K562 (cell line): ENCODE data around the gene NRXN3. TPM values are rescaled to one million over a fixed set of nuclear protein-coding genes. Genes with fewer than 3 reads are reported as not detected.

Source experiments
- ATAC-seq: fragments of 200-7000 bp; cut with Tn5 transposase; 3 replicates; pipeline ENCODE4 v1.9.1; 2020; ENCODE audit warnings: moderate library complexity
- BruUV-seq: library from RNA; stranded (reverse); fragments of 400-500 nt; replicated peaks from 2 replicates; lab custom pipeline; 2021; lab: Mats Ljungman, UMichigan
- CTCF ChIA-PET: fragments of 300-600 bp; formaldehyde crosslinking; extraction: SDS; loops from one replicate; lab custom pipeline; 2021; ENCODE audit warnings: low intra/inter-chr PET ratio; lab: Yijun Ruan, JAX
- POLR2A ChIA-PET: fragments of 300-600, 350-650 bp; sonication (Branson Sonifier 250); formaldehyde crosslinking; extraction: SDS; loops from one replicate; lab custom pipeline; 2021; ENCODE audit warnings: antibody characterized with exemption, inconsistent platforms; lab: Yijun Ruan, JAX
- DNase-seq, 4 experiments: peaks; one replicate each; pipeline versions ENCODE4 v3.0.0 to v3.0.0-alpha.2; 2011 to 2018; ENCODE audit warnings: low spot score in 3 of 4, mixed read lengths in 3 of 4; ENCODE audit errors: extremely low read depth in 1 of 4
- FAIRE-seq: peaks from 2 replicates; lab custom pipeline; 2011; peaks lifted over from hg19 to GRCh38; lab: Jason Lieb, UNC
- H2AFZ ChIP-seq: 2 replicates; pipeline ENCODE4 v1.6.0; 2011; ENCODE audit warnings: low read depth, low read length, control low read depth, inconsistent platforms
- H3K27ac ChIP-seq: fragments of 200-600 bp; 3 replicates; pipeline ENCODE4 v1.8.0; 2011; ENCODE audit warnings: low read depth, mild to moderate bottlenecking, control low read depth, inconsistent platforms, low read length, moderate library complexity, mixed read lengths; ENCODE audit errors: extremely low read depth
- H3K27me3 ChIP-seq, 2 experiments: fragments of 300-600 bp in 1 of 2; 2 replicates in 1 of 2; 3 replicates in 1 of 2; pipeline versions ENCODE4 v1.6.0 to v1.8.0; 2011; ENCODE audit warnings: inconsistent platforms in 2 of 2, low read length in 2 of 2, mild to moderate bottlenecking in 1 of 2, mixed read lengths in 1 of 2, moderate library complexity in 1 of 2; ENCODE audit not compliant: control insufficient read depth in 2 of 2, insufficient read depth in 2 of 2
- H3K36me3 ChIP-seq: fragments of 300-600 bp; 3 replicates; pipeline ENCODE4 v1.8.0; 2011; ENCODE audit warnings: mild to moderate bottlenecking, low read length, inconsistent platforms; ENCODE audit not compliant: control insufficient read depth, insufficient read depth
- H3K4me1 ChIP-seq, 2 experiments: fragments of 200-600 bp in 1 of 2; replicated peaks in 1 of 2; 2 replicates in 1 of 2; 3 replicates in 1 of 2; pipeline versions ENCODE4 v1.5.1 to v1.8.0; 2011; ENCODE audit warnings: inconsistent platforms in 2 of 2, low read length in 2 of 2, mild to moderate bottlenecking in 1 of 2, mixed read lengths in 1 of 2, moderate library complexity in 1 of 2; ENCODE audit not compliant: control insufficient read depth in 2 of 2, insufficient read depth in 2 of 2
- H3K4me2 ChIP-seq: 2 replicates; pipeline ENCODE4 v1.6.1; 2011; ENCODE audit warnings: low read length, control low read depth, inconsistent platforms, mixed read lengths; ENCODE audit not compliant: insufficient read depth
- H3K4me3 ChIP-seq: fragments of 200-600 bp; sonication (generic), shearing (Covaris generic); 2 replicates; pipeline ENCODE4 v1.5.1; 2016; ENCODE audit warnings: control low read depth, inconsistent platforms
- H3K79me2 ChIP-seq: fragments of 200-600 bp; 3 replicates; pipeline ENCODE4 v1.8.0; 2011; ENCODE audit warnings: low read length, inconsistent platforms; ENCODE audit not compliant: control insufficient read depth, insufficient read depth
- H3K9ac ChIP-seq, 2 experiments: 2 replicates each; pipeline versions ENCODE4 v1.6.0 to v1.6.1; 2011; ENCODE audit warnings: low read depth in 2 of 2, low read length in 2 of 2, control low read depth in 1 of 2, inconsistent platforms in 1 of 2, mild to moderate bottlenecking in 1 of 2, mixed read lengths in 1 of 2; ENCODE audit not compliant: insufficient read depth in 1 of 2
- H3K9me1 ChIP-seq: one replicate; pipeline ENCODE4 v1.6.0; 2011; ENCODE audit warnings: inconsistent platforms, mild to moderate bottlenecking, low read length, moderate library complexity; ENCODE audit not compliant: control insufficient read depth, insufficient read depth
- H3K9me3 ChIP-seq: replicated peaks from 2 replicates; pipeline ENCODE4 v1.5.1; 2011; ENCODE audit warnings: low read depth, low read length, inconsistent platforms; ENCODE audit not compliant: control insufficient read depth, insufficient read depth
- H4K20me1 ChIP-seq: replicated peaks from 2 replicates; pipeline ENCODE4 v1.6.1; 2011; ENCODE audit warnings: low read length, inconsistent platforms, mixed read lengths; ENCODE audit not compliant: control insufficient read depth, insufficient read depth
- ARID4B ChIP-seq: sonication (generic); formaldehyde crosslinking; IDR thresholded peaks from 2 replicates; pipeline ENCODE4 v1.8.0; 2022; ENCODE audit warnings: mild to moderate bottlenecking, missing genetic modification reagents
- CREBBP ChIP-seq: IDR thresholded peaks from one replicate; pipeline ENCODE4 v1.6.1; 2012; ENCODE audit warnings: low read depth, mild to moderate bottlenecking, control low read depth, inconsistent platforms, low read length
- TAF1 ChIP-seq: IDR thresholded peaks from 2 replicates; pipeline ENCODE4 v1.6.1; 2011; ENCODE audit warnings: mild to moderate bottlenecking, low read length, moderate library complexity; ENCODE audit not compliant: insufficient read depth, control insufficient read depth, severe bottlenecking; ENCODE audit errors: extremely low read depth
- ZBTB17 ChIP-seq: fragments of 450-650 bp; formaldehyde crosslinking; IDR thresholded peaks from 2 replicates; pipeline ENCODE4 v1.4.0; 2020; ENCODE audit warnings: mild to moderate bottlenecking
- ZMIZ1 ChIP-seq, 2 experiments: fragments of 150-350 bp in 1 of 2; IDR thresholded peaks; 2 replicates each; pipeline ENCODE4 v1.6.1; 2012 to 2016; ENCODE audit warnings: low read depth in 2 of 2, low read length in 2 of 2, mild to moderate bottlenecking in 1 of 2, moderate library complexity in 1 of 2
- WGBS: fragments of 100-300 bp; shearing (Covaris generic); methylation state at CpG from one replicate; pipeline ENCODE4 v1.1.6; 2016; ENCODE audit warnings: low coverage, mixed read lengths; ENCODE audit not compliant: insufficient coverage; ENCODE audit errors: missing lambda C conversion rate; 5-methylcytosine and 5-hydroxymethylcytosine counted together
- in situ Hi-C: fragments of 300-500 bp; cut with MboI; formaldehyde crosslinking; loops from 4 replicates; pipeline ENCODE4 v1.15.0; 2018; ENCODE audit warnings: inconsistent platforms, mixed read lengths
- intact Hi-C: fragments of 100-400 bp; cut with micrococcal nuclease; formaldehyde crosslinking; loops from 2 replicates; pipeline ENCODE4 v1.14.2; 2022
- polyA plus RNA-seq, 8 experiments: library from polyadenylated mRNA; depleted of rRNA in 4 of 8; stranded (reverse) in 5 of 8; unstranded in 3 of 8; fragments of >200 nt; fragmentation: Nextera tagmentation in 2 of 8; fragmentation: Illumina TruSeq in 1 of 8; extraction: Ambion mirVana in 2 of 8; extraction: Trizol in 1 of 8; gene quantifications; 2 replicates each; pipeline versions ENCODE4 v1.2.1 to v1.2.3, GENCODE V29; 2011 to 2014; ENCODE audit warnings: inconsistent platforms in 1 of 8, missing spikeins in 1 of 8
- total RNA-seq, 7 experiments: library from RNA; depleted of rRNA in 6 of 7; stranded (reverse); fragments of >200 nt in 6 of 7; fragmentation: Illumina TruSeq in 2 of 7; extraction: Trizol in 2 of 7; gene quantifications; 2 replicates each; pipeline versions ENCODE4 v1.2.1 to v1.2.3, GENCODE V29; 2011 to 2021; ENCODE audit warnings: low replicate concordance in 1 of 7
- TF ChIP-seq, protein P1 (sequence below): fragments of 250-450 bp; sonication (Bioruptor Pico); IDR thresholded peaks from 2 replicates; pipeline ENCODE4 v1.4.0; 2020; ENCODE audit warnings: mild to moderate bottlenecking, moderate library complexity
- TF ChIP-seq, protein P2 (sequence below): fragments of 250-450 bp; sonication (Bioruptor Pico); IDR thresholded peaks from 2 replicates; pipeline ENCODE4 v1.5.0; 2020; ENCODE audit warnings: mild to moderate bottlenecking, borderline replicate concordance

NRXN3 gene
- total and polyA plus RNA-seq, 9 of the 15 experiments (the other 6 are each of a cell fraction or from before 2014, with no cell fraction given), result 0.09 TPM; not detected in 8

- ATAC-seq (no peak), FAIRE-seq (no peak), DNase-seq (no peak)
- Histone ChIP-seq H3K9me1 (no peaks in the 10 kb centered on the region), H4K20me1 (no peaks in the 10 kb centered on the region), H3K27me3 (no peaks in the 10 kb centered on the region), H2AFZ (no peak overlapping the region), H3K9me3 (no peaks in the 10 kb centered on the region), H3K27ac (no peak overlapping the region), H3K9ac (no peak overlapping the region), H3K4me1 (no peaks in the 10 kb centered on the region), H3K79me2 (no peaks in the 10 kb centered on the region), H3K4me2 (no peak overlapping the region), H3K4me3 (no peak overlapping the region), H3K36me3 (no peaks in the 10 kb centered on the region)
- intact Hi-C loops (no loop called here), in situ Hi-C loops (no loop called here)
- 0% methylated on average over 2 of the region's 2 CpGs for WGBS
- no TSS peak for BruUV-seq
- ChIA-PET POLR2A (no interaction called here), CTCF (no interaction called here)
- TF ChIP-seq, protein P1, sequence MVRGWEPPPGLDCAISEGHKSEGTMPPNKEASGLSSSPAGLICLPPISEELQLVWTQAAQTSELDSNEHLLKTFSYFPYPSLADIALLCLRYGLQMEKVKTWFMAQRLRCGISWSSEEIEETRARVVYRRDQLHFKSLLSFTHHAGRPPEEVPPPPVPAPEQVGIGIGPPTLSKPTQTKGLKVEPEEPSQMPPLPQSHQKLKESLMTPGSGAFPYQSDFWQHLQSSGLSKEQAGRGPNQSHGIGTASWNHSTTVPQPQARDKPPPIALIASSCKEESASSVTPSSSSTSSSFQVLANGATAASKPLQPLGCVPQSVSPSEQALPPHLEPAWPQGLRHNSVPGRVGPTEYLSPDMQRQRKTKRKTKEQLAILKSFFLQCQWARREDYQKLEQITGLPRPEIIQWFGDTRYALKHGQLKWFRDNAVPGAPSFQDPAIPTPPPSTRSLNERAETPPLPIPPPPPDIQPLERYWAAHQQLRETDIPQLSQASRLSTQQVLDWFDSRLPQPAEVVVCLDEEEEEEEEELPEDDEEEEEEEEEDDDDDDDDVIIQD (CRISPR knock-in tag), result no peak
- TF ChIP-seq ARID4B (CRISPR knock-in tag), result no peak
- TF ChIP-seq, protein P2, sequence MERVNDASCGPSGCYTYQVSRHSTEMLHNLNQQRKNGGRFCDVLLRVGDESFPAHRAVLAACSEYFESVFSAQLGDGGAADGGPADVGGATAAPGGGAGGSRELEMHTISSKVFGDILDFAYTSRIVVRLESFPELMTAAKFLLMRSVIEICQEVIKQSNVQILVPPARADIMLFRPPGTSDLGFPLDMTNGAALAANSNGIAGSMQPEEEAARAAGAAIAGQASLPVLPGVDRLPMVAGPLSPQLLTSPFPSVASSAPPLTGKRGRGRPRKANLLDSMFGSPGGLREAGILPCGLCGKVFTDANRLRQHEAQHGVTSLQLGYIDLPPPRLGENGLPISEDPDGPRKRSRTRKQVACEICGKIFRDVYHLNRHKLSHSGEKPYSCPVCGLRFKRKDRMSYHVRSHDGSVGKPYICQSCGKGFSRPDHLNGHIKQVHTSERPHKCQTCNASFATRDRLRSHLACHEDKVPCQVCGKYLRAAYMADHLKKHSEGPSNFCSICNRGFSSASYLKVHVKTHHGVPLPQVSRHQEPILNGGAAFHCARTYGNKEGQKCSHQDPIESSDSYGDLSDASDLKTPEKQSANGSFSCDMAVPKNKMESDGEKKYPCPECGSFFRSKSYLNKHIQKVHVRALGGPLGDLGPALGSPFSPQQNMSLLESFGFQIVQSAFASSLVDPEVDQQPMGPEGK (CRISPR knock-in tag), result no peak
- no peak for TF ChIP-seq TAF1
- TF ChIP-seq ZBTB17 (CRISPR knock-in tag), result no peak
- TF ChIP-seq CREBBP, result no peak
- TF ChIP-seq ZMIZ1 (IDR thresholded peaks at IDR 0.05; ENCODE audit: low read depth in 2 of 2, low read length in 2 of 2), result no peak
Measured at GRCh38 chr14:78425330-78425729, 255.2 kb downstream of the NRXN3 start.
